Stimulated activated CD4-positive, alpha-beta T cell treated with anti-CD3 and anti-CD28 coated beads, TNF-alpha, amount 100 ng/mL, for 4 hours (primary cell): ENCODE data around the gene ZNF516.

Experiments used
- DNase-seq, 3 experiments: peaks; one replicate each; pipeline ENCODE4 v3.0.0-alpha.2; 2020; ENCODE audit warnings: low read depth in 3 of 3

ZNF516 gene

GRCh38 chr18:76468345-76469304 lies 26.4 kb downstream of the ZNF516 start:
- no peak for DNase-seq

- DNase-seq: no peak
These were observed 27.5 kb downstream of the ZNF516 start for GRCh38 chr18:76467371-76468190.

- DNase-seq: no peak
These were observed 28.5 kb downstream of the ZNF516 start for GRCh38 chr18:76466410-76466991.

GRCh38 chr18:76465630-76466409 lies 29.2 kb downstream of the ZNF516 start:
- DNase-seq: no peak

- DNase-seq: no peak
These were observed 30.5 kb downstream of the ZNF516 start for GRCh38 chr18:76464281-76465259.

- no peak for DNase-seq
These were observed 31.2 kb downstream of the ZNF516 start for GRCh38 chr18:76463872-76464271.

- DNase-seq: no peak
These were observed 31.7 kb downstream of the ZNF516 start for GRCh38 chr18:76463358-76463757.

- no peak for DNase-seq
These were observed 32.7 kb downstream of the ZNF516 start for GRCh38 chr18:76462326-76462694.

GRCh38 chr18:76461692-76462325 lies 33.2 kb downstream of the ZNF516 start:
- DNase-seq: no peak

GRCh38 chr18:76461148-76461547 lies 33.9 kb downstream of the ZNF516 start:
- no peak for DNase-seq

GRCh38 chr18:76460482-76460881 lies 34.6 kb downstream of the ZNF516 start:
- DNase-seq: no peak

GRCh38 chr18:76459687-76460350 lies 35.2 kb downstream of the ZNF516 start:
- DNase-seq: no peak

- DNase-seq: no peak
These were observed 35.7 kb downstream of the ZNF516 start for GRCh38 chr18:76459312-76459686.

- no peak for DNase-seq
These were observed 36.3 kb downstream of the ZNF516 start for GRCh38 chr18:76458522-76459311.

GRCh38 chr18:76457957-76458356 lies 37.1 kb downstream of the ZNF516 start:
- no peak for DNase-seq

GRCh38 chr18:76457475-76457874 lies 37.6 kb downstream of the ZNF516 start:
- DNase-seq: no peak

GRCh38 chr18:76456823-76457222 lies 38.2 kb downstream of the ZNF516 start:
- DNase-seq: no peak

GRCh38 chr18:76456018-76456750 lies 38.9 kb downstream of the ZNF516 start:
- no peak for DNase-seq
